Measurements from ENCODE around the gene KIAA0513. TPM values are rescaled to one million over a fixed set of nuclear protein-coding genes. Genes with fewer than 3 reads are reported as not detected.

Gene KIAA0513
- total and polyA plus RNA-seq, 2 donors (not counting 3 experiments of a cell fraction or from before 2014, with no cell fraction given): 1.8 to 4.3 TPM

GRCh38 chr16:84992717-84993075, 34.9 kb upstream of the KIAA0513 start:
- Histone ChIP-seq H3K36me3 (ENCODE audit: control insufficient read depth in 2 of 2, extremely low read depth in 1 of 2, insufficient read depth in 2 of 2, low read length in 2 of 2) (peaks cover 6 to 21% of the 10 kb centered on the region in 2 experiments), H3K9me1 (replicated peaks; ENCODE audit: control insufficient read depth, extremely low read depth, insufficient read depth, low read length) (no peaks in the 10 kb centered on the region), H3K4me2 (ENCODE audit: insufficient read depth, low read length) (no peak overlapping the region), H3K79me2 (ENCODE audit: control insufficient read depth, insufficient read depth, low read length) (peaks cover 28% of the 10 kb centered on the region), H4K20me1 (replicated peaks; ENCODE audit: control insufficient read depth, extremely low read depth, insufficient read depth, low read length) (no peaks in the 10 kb centered on the region), H3K9ac (replicated peaks; ENCODE audit: extremely low read depth, insufficient read depth, low read length) (no peak overlapping the region), H3K4me3 (replicated peaks in 1 of 3; ENCODE audit: insufficient read depth in 1 of 3, low read depth in 1 of 3, low read length in 3 of 3) (no peak overlapping the region), H3K4me1 (ENCODE audit: control insufficient read depth, extremely low read depth, insufficient read depth, low read length) (peaks cover 19% of the 10 kb centered on the region), H3K9me3 (replicated peaks; ENCODE audit: control insufficient read depth, insufficient read depth, low read length) (no peaks in the 10 kb centered on the region), H2AFZ (ENCODE audit: low read depth, low read length) (no peak overlapping the region), H3K27me3 (ENCODE audit: control insufficient read depth in 2 of 2, insufficient read depth in 2 of 2, low read length in 2 of 2) (no peaks in the 10 kb centered on the region), H3K27ac (ENCODE audit: insufficient read depth, low read depth, low read length) (no peak overlapping the region)
- ChIA-PET POLR2A (no interaction called here), CTCF (no interaction called here)
- FAIRE-seq (no peak), DNase-seq (ENCODE audit: low read depth, low spot score) (no peak)
- intact Hi-C loops (cut with micrococcal nuclease): no loop called here
- TF ChIP-seq CTCF (IDR thresholded peaks at IDR 0.05; ENCODE audit: extremely low read depth in 1 of 2, insufficient read depth in 1 of 2, low read depth in 1 of 2, low read length in 2 of 2) (no peak), JUN (IDR thresholded peaks at IDR 0.05; ENCODE audit: borderline replicate concordance, insufficient read depth, insufficient read length, low read depth) (no peak), POLR2A (IDR thresholded peaks at IDR 0.05; ENCODE audit: low read depth, low read length) (no peak), GATA2 (IDR thresholded peaks at IDR 0.05; ENCODE audit: insufficient read depth, insufficient read length, low read depth, low read length) (no peak), FOS (IDR thresholded peaks at IDR 0.05; ENCODE audit: borderline replicate concordance, insufficient read depth, low read length) (no peak), POLR2AphosphoS5 (IDR thresholded peaks at IDR 0.05; ENCODE audit: insufficient read depth, low read depth, low read length) (no peak), EZH2 (IDR thresholded peaks at IDR 0.05; ENCODE audit: borderline replicate concordance, low read depth, low read length, severe bottlenecking) (no peak), MAX (IDR thresholded peaks at IDR 0.05; ENCODE audit: insufficient read depth, insufficient read length) (no peak), MYC (IDR thresholded peaks at IDR 0.05; ENCODE audit: low read depth, low read length) (no peak)
- dilution Hi-C loops (cut with MboI; ENCODE audit: extremely low pct_ligation_motif_present, low sequenced_read_pairs): no loop called here
- no TSS peak for BruUV-seq (replicated peaks)

All from endothelial cell of umbilical vein (primary cell).